Fibroblast of mammary gland (primary cell): ENCODE results near the gene GRID2.

Experiments used
- DNase-seq: peaks from one replicate; pipeline ENCODE4 v3.0.0-alpha.2; 2010; ENCODE audit warnings: low read depth
- H3K4me3 ChIP-seq: 2 replicates; pipeline ENCODE4 v1.5.1; 2011; ENCODE audit warnings: low read depth, mild to moderate bottlenecking, low read length, moderate library complexity; ENCODE audit not compliant: control insufficient read depth
- CTCF ChIP-seq: conservative IDR thresholded peaks from 2 replicates; pipeline ENCODE4 v1.5.1; 2011; ENCODE audit warnings: low read depth, low read length, inconsistent platforms; ENCODE audit not compliant: control insufficient read depth, insufficient read depth

GRID2 gene

GRCh38 chr4:93605163-93605562 lies 1301.4 kb downstream of the GRID2 start:
- no peak for DNase-seq
- TF ChIP-seq CTCF, result no peak
- no peak overlapping the region for H3K4me3 ChIP-seq

GRCh38 chr4:93617606-93618005 lies 1313.8 kb downstream of the GRID2 start:
- DNase-seq, result no peak
- H3K4me3 ChIP-seq, result no peak overlapping the region
- TF ChIP-seq CTCF, result no peak

GRCh38 chr4:93633721-93634120 lies 1330.0 kb downstream of the GRID2 start:
- TF ChIP-seq CTCF, result no peak
- no peak for DNase-seq
- H3K4me3 ChIP-seq, result no peak overlapping the region

GRCh38 chr4:93635943-93636342 lies 1332.2 kb downstream of the GRID2 start:
- no peak for DNase-seq
- no peak overlapping the region for H3K4me3 ChIP-seq
- no peak for TF ChIP-seq CTCF

- no peak for DNase-seq
- no peak for TF ChIP-seq CTCF
- H3K4me3 ChIP-seq, result no peak overlapping the region
Observed at GRCh38 chr4:93645120-93645519, 1341.4 kb downstream of the GRID2 start.

- no peak for DNase-seq
- H3K4me3 ChIP-seq, result no peak overlapping the region
- TF ChIP-seq CTCF, result no peak
Observed at GRCh38 chr4:93646233-93646930, 1342.6 kb downstream of the GRID2 start.

GRCh38 chr4:93648258-93648657 lies 1344.5 kb downstream of the GRID2 start:
- no peak for TF ChIP-seq CTCF

More at GRCh38 chr4:93648258-93648657, 1344.5 kb downstream of the GRID2 start:
- H3K4me3 ChIP-seq, result no peak overlapping the region
- DNase-seq, result no peak
